ENCODE measurements around the gene SV2C. TPM values are rescaled to one million over a fixed set of nuclear protein-coding genes. Genes with fewer than 3 reads are reported as not detected.
"Not testable (repeated sequence)": the region's sequence is repeated elsewhere in the genome, so short reads cannot be mapped to it uniquely, and the experiment has no call there.

The SV2C gene
- total RNA-seq, 4 donors from 2014 or later = 0.87 to 1.7 (median 1.4) TPM

DNA sequence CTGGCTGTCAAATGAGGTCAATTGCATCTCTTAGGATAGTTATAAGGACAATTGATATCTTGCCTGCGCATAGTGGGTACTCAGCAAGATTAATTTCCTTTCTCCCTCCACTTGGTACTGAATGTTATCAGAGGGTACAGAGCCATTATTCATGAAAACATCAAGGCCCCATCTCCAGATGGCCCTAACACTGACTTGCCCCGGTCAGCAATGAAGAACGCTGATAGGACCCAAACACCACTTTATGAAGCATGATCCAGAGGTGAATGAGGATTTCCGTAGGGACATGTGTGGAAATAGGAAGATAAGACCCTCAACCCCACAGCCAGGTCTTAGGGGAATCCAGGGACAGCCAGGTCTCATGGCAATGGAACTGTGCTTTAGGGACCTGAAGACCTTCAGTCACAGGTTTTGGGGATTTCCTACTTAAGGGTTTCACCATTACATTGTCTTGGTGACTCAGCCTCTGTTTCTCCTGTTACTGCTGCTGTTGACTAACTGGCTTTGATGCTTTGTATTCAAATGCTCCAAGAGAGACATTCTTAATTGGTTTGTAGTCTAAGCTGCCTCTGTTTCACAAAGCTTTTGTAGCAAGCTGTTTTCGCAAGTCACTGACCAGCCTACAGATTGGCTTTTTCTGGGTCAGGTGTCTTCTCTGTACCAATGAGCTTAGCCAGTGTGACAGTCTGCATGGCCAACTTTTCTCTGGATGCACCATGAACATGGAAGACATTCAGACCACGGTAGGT lies 284.6 kb downstream of the SV2C start:
- Histone ChIP-seq H3K4me1 (no peaks in the 10 kb centered on the region), H3K4me3 (no peak overlapping the region), H3K27ac (no peak overlapping the region), H3K36me3 (no peaks in the 10 kb centered on the region), H3K27me3 (no peaks in the 10 kb centered on the region), H3K9me3 (no peaks in the 10 kb centered on the region)
- WGBS, 2 donors = 95% methylated on average over 6 of the region's 6 CpGs
- TF ChIP-seq EP300 (IDR thresholded peaks at IDR 0.05) (no peak), POLR2A (IDR thresholded peaks at IDR 0.05) (no peak)
- TF ChIP-seq, protein P1, sequence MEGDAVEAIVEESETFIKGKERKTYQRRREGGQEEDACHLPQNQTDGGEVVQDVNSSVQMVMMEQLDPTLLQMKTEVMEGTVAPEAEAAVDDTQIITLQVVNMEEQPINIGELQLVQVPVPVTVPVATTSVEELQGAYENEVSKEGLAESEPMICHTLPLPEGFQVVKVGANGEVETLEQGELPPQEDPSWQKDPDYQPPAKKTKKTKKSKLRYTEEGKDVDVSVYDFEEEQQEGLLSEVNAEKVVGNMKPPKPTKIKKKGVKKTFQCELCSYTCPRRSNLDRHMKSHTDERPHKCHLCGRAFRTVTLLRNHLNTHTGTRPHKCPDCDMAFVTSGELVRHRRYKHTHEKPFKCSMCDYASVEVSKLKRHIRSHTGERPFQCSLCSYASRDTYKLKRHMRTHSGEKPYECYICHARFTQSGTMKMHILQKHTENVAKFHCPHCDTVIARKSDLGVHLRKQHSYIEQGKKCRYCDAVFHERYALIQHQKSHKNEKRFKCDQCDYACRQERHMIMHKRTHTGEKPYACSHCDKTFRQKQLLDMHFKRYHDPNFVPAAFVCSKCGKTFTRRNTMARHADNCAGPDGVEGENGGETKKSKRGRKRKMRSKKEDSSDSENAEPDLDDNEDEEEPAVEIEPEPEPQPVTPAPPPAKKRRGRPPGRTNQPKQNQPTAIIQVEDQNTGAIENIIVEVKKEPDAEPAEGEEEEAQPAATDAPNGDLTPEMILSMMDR (IDR thresholded peaks at IDR 0.05) = no peak
- DNase-seq (ENCODE audit: low spot score in 2 of 2) = no peak

GRCh38 chr5:76368941-76369340 lies 285.8 kb downstream of the SV2C start:
- TF ChIP-seq EP300 (IDR thresholded peaks at IDR 0.05) (no peak), POLR2A (IDR thresholded peaks at IDR 0.05) (no peak)
- TF ChIP-seq, protein P1 (IDR thresholded peaks at IDR 0.05) = no peak
- no peaks in the 10 kb centered on the region for H3K27me3 ChIP-seq
- H3K27ac ChIP-seq = no peak overlapping the region
- no peaks in the 10 kb centered on the region for H3K9me3 ChIP-seq
- H3K36me3 ChIP-seq = no peaks in the 10 kb centered on the region
- no peak for DNase-seq (ENCODE audit: low spot score in 2 of 2)
- no peaks in the 10 kb centered on the region for H3K4me1 ChIP-seq
- no peak overlapping the region for H3K4me3 ChIP-seq
- 62 to 67% methylated on average over 1 of the region's 1 CpG for WGBS, 2 donors

- not testable (repeated sequence) for H3K9me3 ChIP-seq, H3K36me3 ChIP-seq
- WGBS, 2 donors = 96% methylated on average over 8 of the region's 8 CpGs
Observed at GRCh38 chr5:76369668-76370067, 286.5 kb downstream of the SV2C start.

DNA sequence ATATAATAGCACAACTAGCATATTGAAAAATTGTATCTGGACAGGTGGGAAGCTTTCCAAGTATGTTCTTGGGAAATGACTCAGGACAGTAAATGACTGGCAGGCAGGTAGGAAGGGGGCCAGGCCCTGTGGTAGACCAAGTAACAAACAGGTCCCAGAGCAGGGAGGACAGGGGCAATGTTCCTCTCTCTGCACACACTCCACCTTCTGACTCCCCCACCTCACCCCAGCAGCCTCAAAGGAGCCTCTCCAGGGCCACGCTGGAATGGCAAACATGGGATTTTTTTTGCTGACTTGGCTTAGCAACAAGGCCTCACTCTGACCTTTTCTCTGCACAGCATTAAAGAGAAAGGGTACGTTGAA lies 288.8 kb downstream of the SV2C start:
- WGBS, 2 donors = 26 to 29% methylated on average over 2 of the region's 2 CpGs
- TF ChIP-seq EP300 (IDR thresholded peaks at IDR 0.05) = no peak
- no peak for TF ChIP-seq POLR2A (IDR thresholded peaks at IDR 0.05)
- TF ChIP-seq, protein P1 (IDR thresholded peaks at IDR 0.05) = no peak
- Histone ChIP-seq H3K9me3 (no peaks in the 10 kb centered on the region), H3K27ac (no peak overlapping the region), H3K36me3 (no peaks in the 10 kb centered on the region), H3K27me3 (no peaks in the 10 kb centered on the region), H3K4me1 (no peaks in the 10 kb centered on the region), H3K4me3 (no peak overlapping the region)
- no peak for DNase-seq (ENCODE audit: low spot score in 2 of 2)

More at GRCh38 chr5:76369668-76370067, 286.5 kb downstream of the SV2C start:
- H3K4me1 ChIP-seq; H3K27me3 ChIP-seq; DNase-seq (ENCODE audit: low spot score in 2 of 2); H3K4me3 ChIP-seq; H3K27ac ChIP-seq: not testable (repeated sequence)

DNA sequence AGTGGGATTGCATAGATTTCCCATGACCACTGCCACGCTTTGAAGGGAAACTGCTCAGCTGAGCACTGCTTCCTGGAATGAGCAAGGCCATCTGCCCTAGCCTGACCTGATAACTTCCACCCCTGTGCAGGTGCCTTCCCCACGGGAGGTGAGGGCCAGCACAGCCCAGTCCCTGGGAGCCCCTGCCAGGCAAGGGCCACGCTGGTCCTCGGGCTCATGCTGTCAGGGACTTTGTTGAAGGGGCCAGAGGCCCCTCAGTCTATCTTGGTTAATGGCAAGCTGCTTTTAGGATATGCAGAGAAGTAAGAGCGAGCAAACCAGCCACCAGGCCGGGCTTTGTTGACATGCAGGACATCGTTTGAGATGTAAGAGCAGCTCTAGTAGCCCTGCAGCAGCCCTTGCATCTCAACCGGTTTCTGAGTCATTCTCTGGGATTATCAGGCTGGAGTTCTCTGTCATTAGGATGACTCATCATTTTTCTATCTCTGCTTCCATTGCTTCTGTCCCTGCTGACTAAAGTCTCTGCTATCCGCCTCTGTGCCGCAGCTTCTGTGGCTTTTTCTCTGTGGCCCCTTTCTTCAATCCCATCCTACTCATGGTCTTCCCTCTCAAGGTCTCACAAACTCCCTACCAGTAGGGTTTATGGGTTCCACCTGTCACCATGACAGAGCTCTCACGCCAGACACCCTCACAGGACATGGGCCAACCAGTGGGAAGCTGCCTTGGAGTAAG lies 289.3 kb downstream of the SV2C start:
- WGBS, 2 donors = 75 to 77% methylated on average over 11 of the region's 11 CpGs
- Histone ChIP-seq H3K9me3 (no peaks in the 10 kb centered on the region), H3K27ac (no peak overlapping the region), H3K4me3 (no peak overlapping the region), H3K36me3 (no peaks in the 10 kb centered on the region), H3K4me1 (no peaks in the 10 kb centered on the region), H3K27me3 (no peaks in the 10 kb centered on the region)
- no peak for DNase-seq (ENCODE audit: low spot score in 2 of 2)
- TF ChIP-seq, protein P1 (IDR thresholded peaks at IDR 0.05) = no peak
- TF ChIP-seq POLR2A (IDR thresholded peaks at IDR 0.05) (no peak), EP300 (IDR thresholded peaks at IDR 0.05) (no peak)

All from tibial nerve (tissue), 4 donors.